Measurements from ENCODE around the gene TUBGCP2. TPM values are rescaled to one million over a fixed set of nuclear protein-coding genes. Genes with fewer than 3 reads are reported as not detected.

TUBGCP2 gene
- total RNA-seq, 1 donor from 2014 or later: 55.4 TPM

GRCh38 chr10:133307776-133308420 is 774 bp downstream of the TUBGCP2 start:
- Histone ChIP-seq H3K27ac (no peak overlapping the region), H3K9me3 (ENCODE audit: low read depth) (no peaks in the 10 kb centered on the region), H3K4me2 (peak overlapping the region; percentile 93), H2AFZ (replicated peaks) (no peak overlapping the region), H3K4me3 (peak overlapping the region; percentile 86), H3K9ac (peak overlapping the region; percentile 67), H4K20me1 (ENCODE audit: low read depth) (peaks cover 41% of the 10 kb centered on the region), H3K79me2 (ENCODE audit: low read depth) (peaks cover 52% of the 10 kb centered on the region), H3K4me1 (peaks cover 6% of the 10 kb centered on the region), H3K27me3 (no peaks in the 10 kb centered on the region), H3F3A (ENCODE audit: low read depth) (peaks cover 4% of the 10 kb centered on the region), H3K36me3 (no peaks in the 10 kb centered on the region)
- Mint-ChIP-seq H3K27ac (peak overlapping the region; percentile 98), H3K36me3 (peaks cover 15% of the 10 kb centered on the region), H3K27me3 (ENCODE audit: insufficient read depth, low read depth) (peaks cover 9% of the 10 kb centered on the region), H3K4me1 (peaks cover 15% of the 10 kb centered on the region), H3K9me3 (no peaks in the 10 kb centered on the region), H3K4me3 (peak overlapping the region; percentile 98)
- TF ChIP-seq EZH2 (IDR thresholded peaks at IDR 0.05) (no peak), CTCF (IDR thresholded peaks at IDR 0.05) (peak; percentile 71)
- DNase-seq (ENCODE audit: low spot score): peak; percentile 80

GRCh38 chr10:133306941-133307379 is 1.7 kb downstream of the TUBGCP2 start:
- H3K36me3 ChIP-seq: no peaks in the 10 kb centered on the region
- peaks cover 4% of the 10 kb centered on the region for H3F3A ChIP-seq (ENCODE audit: low read depth)
- TF ChIP-seq EZH2 (IDR thresholded peaks at IDR 0.05): no peak
- no peak for TF ChIP-seq EZH2phosphoT487 (IDR thresholded peaks at IDR 0.05)
- no peak for TF ChIP-seq CTCF (IDR thresholded peaks at IDR 0.05)
- H3K9me3 ChIP-seq (ENCODE audit: low read depth): no peaks in the 10 kb centered on the region
- Mint-ChIP-seq H3K9me3 (no peaks in the 10 kb centered on the region), H3K27me3 (ENCODE audit: insufficient read depth, low read depth) (peaks cover 11% of the 10 kb centered on the region), H3K4me3 (peak overlapping the region; percentile 98), H3K36me3 (peaks cover 15% of the 10 kb centered on the region), H3K27ac (no peak overlapping the region), H3K4me1 (peaks cover 15% of the 10 kb centered on the region)
- no peak overlapping the region for H3K27ac ChIP-seq
- DNase-seq (ENCODE audit: low spot score): no peak
- peak overlapping the region; percentile 93 for H3K4me2 ChIP-seq
- peaks cover 6% of the 10 kb centered on the region for H3K4me1 ChIP-seq
- peaks cover 59% of the 10 kb centered on the region for H3K79me2 ChIP-seq (ENCODE audit: low read depth)
- no peak overlapping the region for H2AFZ ChIP-seq (replicated peaks)
- no peaks in the 10 kb centered on the region for H3K27me3 ChIP-seq
- peaks cover 46% of the 10 kb centered on the region for H4K20me1 ChIP-seq (ENCODE audit: low read depth)
- peak overlapping the region; percentile 67 for H3K9ac ChIP-seq
- peak overlapping the region; percentile 86 for H3K4me3 ChIP-seq

GRCh38 chr10:133306097-133306476 is 2.6 kb downstream of the TUBGCP2 start:
- Histone ChIP-seq H3K9me3 (ENCODE audit: low read depth) (no peaks in the 10 kb centered on the region), H3K79me2 (ENCODE audit: low read depth) (peaks cover 59% of the 10 kb centered on the region), H4K20me1 (ENCODE audit: low read depth) (peaks cover 46% of the 10 kb centered on the region), H3K36me3 (no peaks in the 10 kb centered on the region), H3K27ac (no peak overlapping the region), H3K4me3 (no peak overlapping the region), H3K9ac (no peak overlapping the region), H2AFZ (replicated peaks) (no peak overlapping the region), H3K27me3 (no peaks in the 10 kb centered on the region), H3K4me1 (peaks cover 6% of the 10 kb centered on the region), H3K4me2 (no peak overlapping the region), H3F3A (ENCODE audit: low read depth) (peaks cover 4% of the 10 kb centered on the region)
- Mint-ChIP-seq H3K9me3 (no peaks in the 10 kb centered on the region), H3K4me3 (peak overlapping the region; percentile 41), H3K36me3 (peaks cover 10% of the 10 kb centered on the region), H3K27me3 (ENCODE audit: insufficient read depth, low read depth) (peaks cover 11% of the 10 kb centered on the region), H3K27ac (no peak overlapping the region), H3K4me1 (peaks cover 15% of the 10 kb centered on the region)
- no peak for DNase-seq (ENCODE audit: low spot score)
- no peak for TF ChIP-seq EZH2 (IDR thresholded peaks at IDR 0.05)
- no peak for TF ChIP-seq CTCF (IDR thresholded peaks at IDR 0.05)
- TF ChIP-seq EZH2phosphoT487 (IDR thresholded peaks at IDR 0.05): no peak

All from neural progenitor cell (in vitro differentiated cells).